Stimulated activated CD8-positive, alpha-beta memory T cell treated with anti-CD3 and anti-CD28 coated beads, Interleukin-15, amount 100 ng/mL, for 48 hours (primary cell): ENCODE results near the gene DNTT.

Experiments
- DNase-seq, 2 donors: peaks; one replicate each; pipeline ENCODE4 v3.0.0-alpha.2; 2020; ENCODE audit warnings: low read depth in 2 of 2

Gene DNTT

DNA sequence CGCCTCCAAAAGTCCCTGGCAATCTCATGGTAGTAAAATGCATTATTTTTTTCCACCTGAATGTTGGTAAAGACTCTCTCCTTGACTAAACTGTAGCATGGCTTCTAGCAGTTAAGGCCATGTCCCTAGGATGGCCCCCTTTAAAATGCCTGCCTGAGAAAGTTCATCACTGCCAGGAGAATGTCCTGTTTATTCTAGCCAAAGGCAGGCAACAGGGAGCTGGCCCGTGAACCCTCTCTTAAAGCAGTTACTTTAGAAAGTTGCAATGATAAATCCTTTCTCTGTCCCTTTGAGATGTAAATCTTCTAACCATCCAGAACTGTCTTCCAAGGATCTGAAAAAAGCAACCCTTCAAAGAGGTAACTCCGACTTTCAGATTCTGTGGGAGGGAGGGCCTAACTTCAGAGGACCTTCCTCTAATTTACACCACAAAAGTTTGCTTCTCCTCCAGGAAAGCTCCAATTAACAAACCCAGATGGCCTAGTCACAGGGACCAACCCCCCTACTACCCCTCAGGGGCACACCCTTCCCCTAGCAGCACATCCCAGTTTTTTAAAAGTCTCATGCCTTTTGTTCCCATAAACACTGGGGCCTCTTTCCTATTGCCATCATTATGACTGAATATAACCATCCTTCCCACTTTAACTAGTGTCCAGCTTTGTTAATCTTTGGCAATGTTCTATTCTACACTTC, 5.5 kb downstream of the DNTT start:
- no peak for DNase-seq

DNA sequence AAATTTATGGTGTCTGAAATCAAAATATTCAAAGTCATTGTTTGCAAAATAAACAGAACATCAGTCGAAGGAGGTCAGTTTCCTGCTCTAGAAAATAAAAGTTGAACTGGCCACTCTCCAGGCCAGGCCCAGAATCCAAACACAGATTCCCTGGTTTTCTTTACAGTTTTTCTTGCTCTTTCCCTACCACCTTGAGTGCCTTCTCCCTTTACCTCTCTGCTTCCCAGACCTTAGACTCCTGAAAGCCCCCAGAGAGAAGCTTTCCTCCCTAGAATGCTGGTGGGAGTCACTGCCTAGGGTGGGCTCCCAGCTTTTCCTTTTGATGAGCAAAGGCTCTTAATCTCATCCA, 6.1 kb downstream of the DNTT start:
- no peak for DNase-seq

DNA sequence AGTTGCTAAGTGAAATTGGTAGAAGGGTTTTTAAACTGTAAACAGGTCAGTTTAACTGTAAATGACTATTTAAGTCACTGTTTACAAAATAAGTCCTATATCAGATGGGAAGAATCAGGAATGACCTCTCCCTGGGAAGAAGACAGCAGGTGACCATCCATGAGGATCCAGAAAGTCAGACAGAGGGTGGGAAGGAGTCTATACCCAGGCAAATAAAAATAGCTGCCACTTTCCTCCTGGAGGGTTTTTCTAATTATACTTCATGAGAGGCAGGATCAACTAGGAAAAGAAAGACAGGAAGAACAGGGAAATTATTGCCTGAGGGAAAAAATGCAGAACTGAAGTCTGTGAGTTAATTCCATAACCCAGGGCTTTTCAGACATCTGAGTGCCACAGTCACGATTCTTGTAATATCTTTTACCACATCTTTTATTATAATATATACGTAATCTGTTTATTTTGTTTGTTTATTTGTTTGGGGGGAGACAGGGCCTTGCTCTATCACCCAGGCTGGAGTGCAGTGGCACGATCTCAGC, 7.0 kb downstream of the DNTT start:
- DNase-seq: no peak

DNA sequence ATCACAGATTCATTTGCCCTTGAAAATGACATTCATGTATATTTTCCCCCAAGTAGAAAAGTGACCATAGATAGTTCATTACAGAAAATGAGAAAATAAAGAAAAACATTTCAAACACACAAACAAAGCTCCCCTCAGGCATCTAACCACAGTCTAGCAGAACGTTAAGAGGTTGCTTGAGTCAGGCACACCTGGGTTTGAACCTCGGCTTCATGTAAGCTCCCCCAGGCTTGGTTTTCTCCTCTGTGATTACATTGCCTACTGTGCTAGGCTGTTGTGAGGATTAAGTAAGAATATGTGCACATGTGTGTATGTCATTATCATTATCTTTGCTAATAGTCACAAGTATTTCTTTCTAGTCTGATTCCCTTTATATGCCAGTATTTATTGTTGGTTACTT, 9.1 kb downstream of the DNTT start:
- no peak for DNase-seq

DNA sequence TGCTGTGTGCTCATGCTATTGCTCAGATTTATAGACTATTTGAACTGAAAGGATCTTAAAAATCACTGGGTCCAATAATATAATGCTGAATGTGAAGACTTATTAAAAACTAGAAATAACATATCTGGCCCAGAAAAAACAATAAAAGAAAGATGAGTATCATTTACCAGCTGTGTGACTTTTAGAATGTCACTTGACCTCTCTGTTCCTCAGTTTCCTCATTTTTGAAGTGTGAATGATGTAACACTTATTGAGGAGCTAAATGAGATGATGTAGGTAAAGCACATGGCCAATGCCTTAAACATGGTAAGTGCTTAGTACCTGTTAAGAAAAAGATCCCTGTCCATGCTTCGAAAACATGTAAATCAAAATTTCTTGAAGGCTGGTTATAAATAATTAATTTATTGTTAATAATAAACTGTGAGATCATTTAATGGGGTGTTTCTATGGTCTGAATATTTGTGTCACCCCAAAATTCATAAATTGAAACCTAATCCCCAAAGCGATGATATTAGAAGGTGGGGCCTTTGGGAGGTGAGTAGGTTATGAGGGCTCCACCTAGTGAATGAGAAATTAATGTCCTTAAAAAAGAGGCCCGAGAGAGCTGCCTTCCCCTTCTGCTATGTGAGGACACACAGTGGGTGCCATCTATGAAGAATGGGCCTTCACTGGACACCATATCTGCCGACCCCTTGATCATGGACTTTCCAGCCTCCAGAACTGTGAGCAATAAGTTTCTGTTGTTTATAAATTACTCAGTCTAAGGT, 13.0 kb downstream of the DNTT start:
- no peak for DNase-seq

DNA sequence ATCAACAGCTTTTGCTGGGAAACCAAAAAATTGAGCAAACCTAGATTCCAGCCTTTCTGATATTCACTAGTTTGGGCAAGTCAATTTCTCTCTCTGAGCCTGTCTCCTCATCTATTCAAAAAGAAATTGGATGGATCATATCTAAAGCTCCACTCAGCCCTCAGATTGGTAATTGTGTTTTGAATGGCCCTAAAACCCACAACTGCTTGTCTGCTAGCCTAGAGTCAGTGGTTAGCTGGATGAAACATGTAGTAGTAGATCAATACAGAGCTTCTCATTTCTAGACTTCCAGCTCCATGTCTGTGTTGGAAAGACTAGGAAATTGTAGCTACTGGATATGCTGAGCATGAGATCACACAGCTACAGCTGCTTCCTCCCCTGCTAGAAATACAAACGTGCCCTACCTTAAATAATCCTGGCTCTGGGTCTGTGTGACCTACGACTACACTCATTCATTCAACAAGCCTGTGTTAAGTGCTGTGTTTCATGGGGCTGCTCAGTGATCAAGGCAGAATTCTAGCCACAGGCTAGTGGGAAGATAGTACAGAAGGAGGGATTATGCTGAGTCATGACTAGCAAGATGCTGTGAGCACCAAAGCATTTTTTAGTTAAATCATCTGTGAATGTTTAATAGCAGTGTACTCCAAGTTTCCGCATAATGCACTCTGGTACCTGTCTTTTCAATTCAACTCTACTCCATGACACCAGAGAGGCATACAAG, 15.7 kb downstream of the DNTT start:
- DNase-seq: no peak

DNA sequence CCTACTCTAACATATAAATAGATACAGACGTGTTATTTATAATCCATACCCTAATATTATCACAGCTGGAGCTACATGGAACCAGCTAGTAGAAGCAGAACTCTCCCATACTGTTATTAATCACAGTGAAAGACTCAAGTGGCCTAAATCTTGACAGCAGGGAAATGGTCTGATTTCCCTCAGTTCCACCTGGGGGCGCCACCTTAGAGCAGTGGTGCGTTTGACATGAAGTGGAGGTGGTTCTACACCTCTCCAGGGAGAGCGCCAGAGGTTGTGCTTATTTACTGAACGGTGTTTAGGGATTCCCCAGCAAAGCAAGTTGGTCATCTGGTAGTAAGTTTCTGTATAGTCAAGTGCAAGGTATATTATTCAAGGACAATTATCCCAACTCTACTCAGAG, 17.6 kb downstream of the DNTT start:
- DNase-seq: no peak

DNA sequence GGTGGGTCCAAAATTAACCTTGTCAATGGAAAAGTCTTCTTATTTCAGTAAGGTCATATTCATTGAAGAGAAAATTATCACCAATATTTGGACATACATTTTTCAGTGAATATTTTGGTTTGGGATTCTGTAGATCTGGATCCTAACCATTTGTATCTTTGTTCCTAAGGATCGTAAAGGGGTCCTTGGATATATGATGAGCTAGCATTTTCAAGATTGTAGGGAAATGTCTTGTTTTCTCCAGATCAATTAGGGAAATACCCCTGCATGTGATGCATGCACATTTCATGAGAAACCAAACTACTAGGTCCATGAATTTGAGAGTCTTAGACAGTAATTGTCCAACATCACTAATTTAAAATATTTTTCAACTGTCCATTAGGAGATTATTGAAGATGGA, 18.0 kb downstream of the DNTT start:
- DNase-seq: no peak

DNA sequence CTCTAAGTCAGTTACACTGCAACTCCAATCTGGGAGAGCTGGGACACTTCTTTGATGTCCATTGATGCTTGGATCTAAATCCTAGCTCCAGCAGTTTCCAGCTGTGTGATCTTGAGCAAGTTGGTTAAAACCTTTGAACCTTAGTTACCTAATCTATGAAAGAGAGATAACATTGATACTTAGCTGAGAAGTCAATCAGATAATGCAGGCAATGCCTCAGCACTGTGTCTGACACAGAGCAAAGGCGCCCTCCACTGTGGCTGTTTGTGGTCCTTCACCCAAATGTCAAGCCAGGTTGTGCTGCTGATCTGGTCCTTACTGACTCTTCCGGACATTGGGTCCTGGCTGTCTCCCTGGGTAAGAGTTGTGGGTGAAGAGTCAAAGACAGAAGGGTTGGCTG, 20.2 kb downstream of the DNTT start:
- no peak for DNase-seq

DNA sequence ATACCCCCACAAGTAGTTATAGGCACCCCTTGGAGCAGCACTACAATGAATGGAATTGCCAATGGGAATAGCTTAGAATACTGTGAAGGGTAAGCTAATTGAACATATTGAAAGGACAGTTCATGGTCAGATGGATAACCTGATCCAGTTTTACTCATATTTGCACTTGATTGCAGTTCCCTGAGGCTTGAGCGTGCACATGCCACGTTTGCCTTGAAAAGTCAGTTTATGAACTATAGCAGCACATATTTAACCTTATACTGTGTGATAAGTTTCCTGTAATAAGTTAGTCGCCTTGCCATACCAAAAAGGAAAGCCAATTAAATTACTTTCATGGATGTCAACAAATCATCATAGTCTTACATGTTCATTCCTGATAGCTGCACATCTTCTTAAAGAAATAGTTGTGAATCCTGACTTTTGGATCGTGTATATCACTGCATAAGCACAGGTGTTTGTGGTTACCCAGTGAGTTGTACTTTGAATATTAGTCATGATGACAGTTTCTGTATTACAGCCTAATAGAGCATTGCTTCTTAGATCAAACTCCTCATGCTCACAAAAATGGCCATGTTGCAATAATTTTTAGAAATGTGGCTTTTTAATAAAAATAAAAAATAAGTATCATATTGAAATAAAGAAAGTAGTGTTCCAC, 21.6 kb downstream of the DNTT start:
- DNase-seq: no peak

DNA sequence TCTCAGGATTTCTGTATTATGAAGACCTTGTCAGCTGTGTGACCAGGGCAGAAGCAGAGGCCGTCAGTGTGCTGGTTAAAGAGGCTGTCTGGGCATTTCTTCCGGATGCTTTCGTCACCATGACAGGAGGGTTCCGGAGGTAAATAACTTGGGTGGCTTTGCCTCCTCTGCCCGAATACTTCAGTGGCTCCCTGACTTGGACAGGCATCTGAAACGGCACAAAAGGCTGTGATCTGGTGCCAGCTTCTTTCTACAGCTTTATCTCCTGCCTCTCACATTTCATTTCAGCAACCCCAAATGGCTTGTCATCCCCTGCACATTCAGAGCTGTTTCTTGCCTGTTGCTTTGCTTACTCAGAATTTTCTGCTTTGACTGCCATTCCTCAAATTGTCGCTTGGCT, 23.2 kb downstream of the DNTT start:
- no peak for DNase-seq

DNA sequence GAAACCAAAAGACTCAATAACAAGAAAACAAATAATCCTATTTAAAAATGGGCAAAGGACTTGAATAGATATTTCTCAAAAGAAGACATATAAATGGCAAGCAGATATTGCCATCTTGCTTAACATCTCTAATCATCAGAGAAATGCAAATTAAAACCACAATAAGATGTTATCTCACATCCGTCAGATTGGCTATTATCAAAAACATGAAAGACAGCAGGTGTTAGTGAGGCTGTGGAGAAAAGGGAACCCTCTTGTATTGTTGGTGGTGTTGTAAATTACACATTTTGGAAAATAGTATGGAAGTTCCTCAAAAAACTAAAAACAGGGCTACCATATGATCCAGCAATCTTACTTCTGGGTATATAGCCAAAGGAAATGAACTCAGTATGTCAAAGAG, 28.9 kb downstream of the DNTT start:
- no peak for DNase-seq

DNA sequence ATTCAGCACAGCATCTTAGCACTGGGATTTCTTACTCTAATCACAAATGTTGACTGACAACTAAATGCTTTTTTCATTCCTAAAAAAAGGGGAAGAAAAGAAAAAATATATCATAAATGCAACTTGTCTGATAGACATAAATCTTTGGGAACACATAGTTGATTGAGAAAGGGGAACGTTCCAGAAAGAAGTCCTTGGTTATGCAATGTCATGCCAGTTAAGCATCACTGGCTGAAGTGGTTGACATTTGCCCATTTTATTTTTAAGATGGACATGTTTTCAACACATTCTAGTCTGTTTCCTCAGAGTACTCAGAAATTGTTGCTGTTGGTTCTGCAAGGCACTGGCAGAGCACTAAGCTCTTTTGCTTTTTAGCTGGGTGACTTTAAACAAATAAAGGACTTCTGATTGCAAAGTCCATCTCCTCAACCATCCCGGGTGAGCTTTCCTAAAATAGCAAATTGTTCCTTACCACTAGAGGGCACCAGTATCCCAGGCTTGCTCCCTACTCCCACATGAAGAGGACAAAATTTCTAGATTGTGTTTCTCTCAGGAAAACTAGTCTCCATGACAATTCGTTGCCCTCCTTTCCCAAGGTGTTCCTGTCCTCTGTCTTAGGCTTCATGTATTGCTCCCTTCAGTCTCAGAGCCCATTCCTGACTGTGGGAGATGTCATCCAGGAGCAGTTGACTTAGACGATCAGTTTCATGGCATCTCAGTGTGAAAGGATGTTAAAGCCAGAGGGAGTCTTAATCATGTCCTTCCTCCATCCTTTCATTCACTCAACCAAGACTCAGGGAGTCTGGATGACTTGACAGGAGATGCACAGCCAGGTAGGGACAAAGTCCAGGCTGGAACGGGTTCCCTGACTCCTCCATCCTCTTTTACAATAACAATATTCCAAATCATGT, 30.6 kb downstream of the DNTT start:
- no peak for DNase-seq

DNA sequence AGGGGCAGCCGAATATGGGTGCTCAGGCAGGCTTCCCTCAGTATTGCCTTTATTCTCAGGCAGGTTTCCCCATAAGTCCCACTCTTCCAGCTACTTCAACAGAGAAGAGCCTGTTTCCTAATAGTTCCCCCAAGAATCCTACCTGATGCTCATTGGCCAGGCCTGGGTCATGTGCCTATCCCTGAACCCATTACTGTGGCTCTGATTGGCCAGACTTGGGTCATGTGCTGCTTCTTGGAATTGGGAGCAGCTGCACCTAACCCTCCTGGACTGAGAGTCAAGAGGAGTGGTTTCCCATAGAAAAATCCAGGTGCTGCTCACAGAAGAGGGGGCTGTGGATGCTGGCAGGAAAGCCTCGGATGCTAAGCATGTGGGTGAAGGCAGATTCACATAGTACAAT, 32.9 kb downstream of the DNTT start:
- DNase-seq: no peak

DNA sequence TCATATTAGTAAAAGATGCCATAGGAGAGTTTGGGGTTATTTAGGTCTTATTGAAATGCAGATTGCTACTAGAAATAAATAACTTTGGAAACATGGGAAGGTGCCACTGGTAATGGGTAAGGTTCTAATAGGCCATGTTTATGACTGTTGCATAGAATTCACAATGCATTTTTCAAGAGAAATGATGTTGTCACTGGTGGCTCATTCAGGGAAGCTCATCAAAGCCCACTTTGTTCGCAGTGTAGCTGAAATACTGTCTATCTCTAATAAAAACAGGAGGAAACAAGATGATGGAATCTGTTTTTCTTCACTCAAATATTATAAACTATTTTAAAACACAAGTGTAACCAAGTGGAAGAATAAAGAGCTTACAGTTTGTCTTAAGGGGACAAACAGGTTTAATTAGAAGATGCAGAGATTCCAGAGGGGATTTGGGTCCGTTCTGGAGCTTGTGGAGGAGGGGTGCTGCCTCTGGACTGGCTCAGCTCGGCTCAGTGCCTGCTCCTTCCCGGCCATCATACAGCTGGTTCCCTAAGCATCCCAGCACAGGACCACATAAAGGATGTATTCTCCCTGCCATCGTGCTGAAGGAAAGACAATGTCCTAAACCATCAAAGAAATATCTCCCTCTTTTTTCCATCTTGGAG, 34.2 kb downstream of the DNTT start:
- DNase-seq: no peak

DNA sequence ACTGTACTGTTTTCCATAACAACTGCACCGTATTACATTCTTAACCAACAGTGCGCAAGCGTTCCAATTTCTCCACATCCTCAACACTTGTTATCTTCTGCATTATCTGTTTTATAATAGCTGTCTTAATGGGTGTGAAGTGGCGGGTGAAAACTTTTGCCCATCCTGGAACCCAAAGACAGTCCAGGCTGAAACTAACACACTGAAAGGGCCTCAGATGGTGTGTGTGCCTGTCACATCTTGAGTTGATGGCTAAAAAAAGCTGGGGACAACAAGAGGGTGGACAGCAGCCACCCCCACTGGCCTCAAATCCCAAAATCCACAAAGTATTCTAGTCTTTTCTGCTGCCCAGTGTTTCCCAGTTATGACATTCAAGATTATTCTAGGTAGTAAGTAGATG, 35.1 kb downstream of the DNTT start:
- DNase-seq: no peak

DNA sequence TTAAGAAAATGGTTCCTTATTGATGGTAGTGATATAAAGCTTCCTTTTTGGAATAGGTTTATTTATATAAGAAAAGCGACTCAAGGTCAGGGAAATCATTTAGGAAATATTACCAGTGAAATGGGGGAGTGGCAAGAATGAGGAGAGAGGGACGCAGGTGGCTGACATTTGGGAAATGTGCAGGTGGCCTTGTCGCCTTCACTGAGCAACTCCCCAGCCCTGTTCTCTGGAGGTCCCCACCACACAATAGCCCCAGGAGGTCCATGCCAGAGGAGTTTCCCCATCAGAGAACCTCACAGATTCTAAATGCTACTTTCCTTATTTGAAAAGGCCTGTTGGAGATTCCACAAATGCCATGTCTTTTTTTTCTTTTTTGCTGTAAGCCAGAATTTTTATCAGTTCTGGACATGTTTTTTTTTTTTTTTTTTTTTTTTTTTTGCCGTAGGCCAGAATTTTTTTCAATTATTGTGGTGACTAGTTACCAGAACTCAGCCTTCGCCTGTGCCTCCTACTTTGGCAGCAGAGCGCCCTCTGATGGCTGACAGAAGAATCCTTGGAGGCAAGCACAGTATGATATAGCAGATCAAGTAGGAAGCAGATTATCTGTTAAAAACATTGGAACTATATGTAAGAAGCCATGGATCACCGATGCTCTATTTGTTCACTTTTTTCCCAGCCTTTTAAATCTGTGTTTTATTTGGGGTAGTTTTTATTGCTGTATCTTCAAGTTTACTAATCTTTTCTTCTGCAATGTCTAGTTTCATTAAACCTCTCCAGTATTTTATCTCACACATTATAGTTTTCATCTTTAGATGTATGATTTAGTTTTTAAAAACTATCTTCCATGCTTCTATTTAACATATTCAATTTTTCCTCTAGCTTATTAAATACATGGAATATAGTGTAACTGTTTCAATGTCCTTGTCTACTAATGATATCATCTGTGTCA, 36.0 kb downstream of the DNTT start:
- peak; percentile 19 to 25 for DNase-seq

DNA sequence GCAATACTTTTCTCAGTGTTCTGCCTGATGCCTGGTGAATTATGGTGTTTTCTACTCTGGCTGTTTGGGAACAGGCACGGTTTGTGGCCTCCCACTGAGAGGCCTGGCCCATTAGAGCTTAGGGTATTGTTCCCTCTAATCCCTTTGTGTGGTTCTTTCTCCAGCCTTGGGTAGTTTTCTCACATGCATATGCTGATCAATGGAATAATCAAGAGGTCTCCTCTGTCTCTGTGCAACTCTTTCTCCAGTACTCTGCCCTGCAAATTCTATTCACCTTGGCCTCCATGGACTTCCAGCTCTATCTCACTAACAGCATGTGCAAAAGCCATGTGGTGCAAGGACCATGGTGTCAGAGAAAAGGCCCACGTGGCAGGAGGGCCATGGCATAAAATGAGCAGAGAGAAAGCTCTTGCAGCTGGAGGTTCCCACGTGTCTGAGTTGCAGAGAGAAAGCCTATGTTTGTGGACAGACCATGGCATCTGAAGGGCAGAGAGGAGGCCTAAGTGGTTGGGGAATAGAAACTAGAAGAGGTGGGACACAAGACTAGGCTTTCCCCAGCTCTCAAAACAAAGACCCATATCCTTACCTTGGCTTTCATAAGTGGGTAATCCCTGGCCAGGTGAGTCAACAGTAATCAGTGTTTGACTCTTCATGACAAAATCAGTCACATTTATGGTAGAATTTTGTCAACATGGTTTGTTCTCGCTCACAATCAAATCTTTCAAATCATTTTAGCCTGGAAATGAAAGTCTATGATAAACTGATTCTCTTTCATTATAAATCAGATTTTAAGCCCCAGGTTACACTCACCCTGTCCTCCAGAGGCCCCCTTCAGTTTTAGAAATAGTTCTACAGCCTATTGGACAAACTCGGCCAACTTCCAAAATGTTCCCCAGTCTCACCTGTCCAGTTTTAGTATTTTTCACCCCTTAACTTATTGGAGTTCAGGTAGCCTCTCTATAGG, 37.3 kb downstream of the DNTT start:
- DNase-seq: peak in 1 of 2 donors; percentile 1
